ENCODE data around the gene PSMA2.
A peak's percentile ranks its signal among the peaks of the same experiment; 100 is the strongest.
"Not testable (repeated sequence)": the region's sequence is repeated elsewhere in the genome, so short reads cannot be mapped to it uniquely, and the experiment has no call there.

Gene PSMA2

DNA sequence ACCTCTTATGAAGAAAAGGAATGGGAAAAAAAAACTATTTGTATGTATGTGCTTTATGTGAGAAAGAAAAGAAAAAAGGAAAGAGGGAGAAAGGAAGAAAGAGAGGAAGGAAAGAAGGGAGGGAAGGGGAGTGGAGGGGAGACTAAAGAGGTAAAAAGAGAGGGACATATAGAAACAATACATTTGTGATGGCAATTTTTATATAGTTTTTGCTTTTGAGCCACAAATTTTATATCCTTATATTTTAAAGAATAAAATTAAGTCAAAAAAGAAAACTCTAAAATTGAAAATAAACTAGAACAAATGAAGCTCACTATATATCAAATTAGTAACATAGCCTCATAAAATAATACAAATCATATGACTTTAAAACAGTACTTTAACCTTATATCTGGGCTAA is 31.1 kb downstream of the PSMA2 start:
- DNase-seq = no peak

DNA sequence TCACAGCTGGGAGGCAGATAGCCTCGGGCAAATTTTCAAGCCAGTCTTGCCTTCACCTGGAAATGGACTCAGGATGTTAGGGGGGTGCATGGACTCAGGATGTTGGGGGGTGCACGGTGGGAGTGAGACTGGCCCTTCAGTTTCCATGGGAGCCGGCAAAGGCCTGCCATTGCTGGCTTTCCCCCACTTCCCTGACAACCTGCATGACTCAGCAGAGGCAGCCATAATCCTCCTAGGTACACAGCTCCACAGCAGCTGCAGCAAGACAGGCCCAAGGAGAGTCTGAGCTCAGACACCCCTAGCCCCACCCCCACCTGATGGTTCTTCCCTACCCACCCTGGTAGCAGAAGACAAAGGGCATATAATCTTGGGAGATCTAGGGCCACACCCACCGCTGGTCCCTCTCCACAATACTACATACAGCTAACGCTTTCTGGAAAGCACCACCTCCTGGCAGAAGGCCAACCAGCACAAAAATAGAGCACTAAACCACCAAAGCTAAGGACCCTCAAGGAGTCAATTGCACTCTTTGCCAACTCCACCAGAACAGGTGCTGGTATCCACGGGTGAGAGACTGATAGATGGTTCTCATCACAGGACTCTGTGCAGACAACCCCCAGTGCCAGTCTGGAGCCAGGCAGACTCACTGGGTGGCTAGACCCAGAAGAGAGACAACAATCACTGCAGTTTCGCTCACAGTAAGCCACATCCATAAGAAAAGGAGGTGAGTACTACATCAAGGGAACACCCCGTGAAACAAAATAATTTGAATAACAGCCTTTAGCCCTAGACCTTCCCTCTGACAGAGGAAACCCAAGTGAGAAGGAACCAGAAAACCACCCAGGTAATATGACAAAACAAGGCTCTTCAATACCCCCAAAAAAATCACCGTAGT is 38.4 kb downstream of the PSMA2 start:
- no peak for DNase-seq

DNA sequence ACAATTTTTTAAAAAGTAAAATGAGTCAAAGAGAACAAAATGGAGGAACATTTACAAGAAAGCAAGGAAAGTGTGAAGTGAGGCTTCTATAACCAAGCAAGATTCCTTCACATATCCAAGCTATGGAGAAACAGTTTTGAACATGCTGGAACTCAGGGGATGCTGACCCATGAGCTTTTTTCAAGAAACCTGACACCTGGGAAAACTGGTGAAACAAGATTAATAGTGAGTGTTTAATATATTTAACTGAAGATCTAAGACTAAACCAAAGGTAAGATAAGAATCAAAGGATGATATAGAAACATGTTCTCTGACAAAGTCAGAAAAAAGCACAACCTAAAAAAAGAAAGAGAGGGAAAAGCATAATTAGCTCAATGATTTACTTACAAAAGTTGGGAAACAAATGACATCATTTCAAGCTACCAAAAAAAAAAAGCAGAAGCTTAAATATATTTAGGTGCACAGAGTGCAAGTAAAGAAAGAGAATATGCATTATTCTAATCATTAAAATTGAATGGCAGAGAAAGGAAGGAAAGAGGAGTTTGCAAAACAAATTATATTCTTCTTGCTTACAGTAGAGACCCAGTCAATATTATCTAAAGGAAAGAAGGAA is 45.0 kb downstream of the PSMA2 start:
- peak; percentile 46 to 52 for DNase-seq

DNA sequence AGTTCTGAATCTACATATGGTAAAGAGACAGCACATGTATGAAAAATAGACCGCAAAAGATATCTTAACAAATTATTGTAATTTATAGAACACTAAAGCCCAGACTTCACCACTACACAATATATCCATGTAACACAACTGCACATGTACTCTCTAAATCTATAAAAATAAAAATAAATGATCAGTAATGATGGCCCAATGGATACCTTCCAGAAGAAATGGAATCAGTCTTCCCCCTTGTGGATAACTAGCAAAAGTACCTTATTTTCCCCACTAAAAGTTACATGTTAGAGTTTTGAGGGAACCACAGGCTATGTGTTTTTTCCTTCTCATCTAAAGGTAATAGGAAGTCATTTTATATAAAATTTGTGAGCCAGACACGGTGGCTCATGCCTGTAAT is 45.8 kb downstream of the PSMA2 start:
- peak; percentile 44 to 50 for DNase-seq

DNA sequence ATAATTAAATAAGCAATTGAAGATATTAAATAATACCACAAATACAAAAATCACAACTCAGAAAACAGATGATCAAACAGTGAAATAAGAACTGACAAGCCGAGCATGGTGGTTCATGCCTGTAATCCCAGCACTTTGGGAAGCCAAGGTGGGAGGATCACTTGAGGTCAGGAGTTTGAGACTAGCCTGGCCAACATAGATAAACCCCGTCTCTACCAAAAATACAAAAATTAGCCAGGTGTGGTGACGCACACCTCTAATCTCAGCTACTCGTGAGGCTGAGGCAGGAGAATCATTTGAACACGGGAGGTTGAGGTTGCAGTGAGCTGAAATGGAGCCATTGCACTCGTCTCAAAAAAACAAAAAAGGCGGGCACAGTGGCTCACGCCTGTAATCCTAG is 46.8 kb downstream of the PSMA2 start:
- not testable (repeated sequence) for DNase-seq

DNA sequence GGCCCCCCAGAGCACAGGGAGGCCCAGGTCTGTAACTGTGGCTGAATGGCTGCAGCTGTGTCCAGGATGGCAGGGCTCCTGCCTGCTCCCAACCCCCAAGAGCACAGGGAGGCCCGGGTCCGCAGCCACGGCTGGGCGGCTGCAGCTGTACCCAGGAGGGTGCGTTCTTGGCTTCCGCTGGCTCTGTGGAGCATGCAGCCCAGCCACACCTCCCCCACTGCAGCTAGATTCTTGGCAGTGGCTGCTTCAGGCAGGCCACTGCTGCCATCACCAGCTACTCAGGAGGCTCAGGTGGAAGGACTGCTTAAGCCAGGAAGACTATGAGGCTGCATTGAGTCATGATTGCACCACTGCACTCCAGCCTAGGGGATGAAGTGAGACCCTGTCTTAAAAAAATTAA is 48.0 kb downstream of the PSMA2 start:
- no peak for DNase-seq

DNA sequence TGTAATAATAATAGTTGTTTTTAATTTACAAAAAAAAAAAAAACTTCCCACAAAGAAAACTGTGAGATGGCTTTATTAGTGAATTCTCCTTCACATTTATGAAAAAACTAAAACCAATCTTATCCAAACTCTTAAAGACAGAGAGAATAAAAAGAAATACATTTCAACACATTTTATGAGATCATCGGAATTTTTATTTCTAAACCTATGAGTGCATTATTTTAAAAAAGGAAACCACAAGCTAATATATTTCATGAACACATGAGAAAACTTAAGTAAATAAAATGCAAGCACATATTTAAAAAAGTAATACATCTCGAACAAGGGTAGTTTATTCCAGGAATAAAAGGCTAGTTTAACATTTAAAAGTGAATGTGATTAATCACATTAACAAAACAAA is 51.6 kb downstream of the PSMA2 start:
- DNase-seq = peak; percentile 59

DNA sequence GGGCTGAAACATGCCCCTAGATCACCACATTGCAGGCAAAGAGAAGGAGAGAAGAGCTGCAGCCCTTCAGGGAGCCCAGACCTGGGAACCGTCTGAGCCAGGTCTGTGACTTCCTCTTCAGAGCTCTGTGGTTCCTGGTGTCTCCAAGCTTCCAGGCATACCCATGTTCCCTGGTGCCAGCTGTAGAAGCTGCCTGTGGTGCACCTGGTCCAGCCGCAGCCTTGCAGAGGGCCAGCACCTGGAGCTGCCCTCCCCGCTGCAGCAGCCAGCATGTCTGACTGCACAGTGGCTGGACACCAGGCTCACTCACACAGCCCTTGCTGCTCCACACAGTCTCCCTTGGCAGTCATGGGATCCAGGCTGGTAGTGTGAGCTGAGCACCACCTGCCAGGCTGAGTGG is 53.7 kb downstream of the PSMA2 start:
- DNase-seq = no peak

DNA sequence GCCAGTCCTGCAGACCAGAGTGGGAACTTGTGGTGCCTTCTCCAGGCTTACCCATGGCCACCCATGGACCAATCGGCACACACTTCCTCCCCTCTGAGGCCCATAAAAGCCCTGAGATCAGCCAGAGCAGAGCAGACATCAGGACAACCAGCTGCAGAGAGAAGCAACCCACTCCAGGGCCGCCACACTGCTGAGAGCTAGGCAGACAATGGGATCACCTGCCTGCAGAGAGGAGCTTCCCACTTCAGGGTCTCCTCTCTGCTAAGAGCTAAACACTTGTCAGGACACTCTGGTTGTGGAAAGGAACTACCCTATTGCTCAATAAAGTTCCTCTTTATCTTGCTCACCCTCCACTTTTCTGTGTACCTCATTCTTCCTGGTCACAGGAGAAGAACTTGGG is 54.1 kb downstream of the PSMA2 start:
- peak; percentile 37 to 49 for DNase-seq

DNA sequence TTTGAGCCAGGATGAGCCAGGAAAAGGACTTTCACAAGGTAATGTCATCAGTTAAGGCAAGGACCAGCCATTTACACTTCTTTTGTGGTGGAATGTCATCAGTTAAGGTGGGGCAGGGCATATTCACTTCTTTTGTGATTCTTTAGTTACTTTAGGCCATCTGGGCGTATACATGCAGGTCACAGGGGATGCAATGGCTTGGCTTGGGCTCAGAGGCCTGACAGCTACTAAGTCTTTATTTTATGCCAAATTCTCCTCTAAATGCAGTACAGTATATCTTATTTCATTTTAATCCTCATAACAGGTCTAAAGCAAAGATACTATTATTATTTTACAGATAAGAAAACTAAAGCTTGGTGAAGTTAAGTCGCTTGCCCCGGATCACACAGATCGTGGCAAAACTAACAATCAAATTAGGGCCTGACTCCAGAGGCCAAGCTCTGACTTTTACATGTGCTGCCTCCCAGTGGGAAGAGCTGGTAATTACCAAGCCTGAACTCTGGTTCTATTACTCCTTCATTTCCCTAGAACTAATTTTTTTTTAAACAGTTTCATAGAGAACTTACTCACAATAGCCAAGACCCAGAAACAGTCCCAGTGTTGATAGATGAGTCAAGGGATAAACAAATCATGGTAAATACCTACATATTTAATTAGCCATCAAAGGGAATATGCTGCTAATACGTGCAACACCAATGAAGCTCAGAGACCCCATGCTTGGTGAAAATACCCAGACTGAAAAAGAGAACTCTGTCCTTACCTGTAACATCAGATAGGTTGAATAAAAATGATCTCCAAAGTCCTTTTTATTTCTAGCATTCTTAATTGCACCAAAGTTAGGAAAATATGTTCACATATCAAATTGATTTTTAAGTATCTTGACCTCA is 55.5 kb downstream of the PSMA2 start:
- peak; percentile 43 to 78 for DNase-seq

DNA sequence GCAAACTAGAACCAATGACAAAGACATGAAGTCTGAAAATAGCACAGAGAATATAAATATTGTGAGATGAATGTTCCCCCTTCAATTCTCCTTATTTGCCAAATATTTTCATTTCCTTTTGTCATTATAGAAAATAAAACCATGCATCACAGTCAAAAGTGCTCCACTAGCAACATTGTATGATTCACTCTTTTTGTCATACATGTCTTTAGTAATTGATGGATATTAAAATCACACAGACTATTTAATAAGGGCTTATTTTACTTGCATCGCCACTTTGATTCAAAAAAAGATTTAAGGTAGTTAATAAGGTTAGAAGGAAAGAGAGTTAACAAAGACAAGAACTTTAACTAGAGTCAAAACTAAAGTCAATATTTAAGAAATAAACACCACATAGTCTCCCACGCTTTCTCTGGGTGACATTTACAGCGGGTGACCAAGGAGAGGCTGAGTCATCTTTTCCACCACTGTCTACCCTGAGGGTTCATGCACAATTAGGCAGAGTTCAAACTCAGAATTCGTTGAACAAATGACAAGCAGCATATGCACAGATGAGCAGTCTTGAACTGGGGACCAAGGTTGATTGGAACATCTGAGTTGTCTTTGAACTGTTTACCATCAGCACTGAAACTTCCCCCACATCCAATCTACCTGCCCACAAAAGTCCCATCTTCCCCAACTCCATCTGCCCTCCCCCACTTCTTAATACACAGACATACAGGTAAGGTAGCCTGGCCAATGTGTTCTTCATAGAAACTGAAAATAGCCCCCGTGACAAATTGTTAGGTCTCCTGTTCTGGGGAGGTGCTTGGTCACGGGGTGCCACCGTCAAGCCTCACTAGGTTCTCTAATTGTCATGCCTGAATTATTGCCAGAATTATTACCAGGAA is 62.6 kb downstream of the PSMA2 start:
- no peak for DNase-seq

DNA sequence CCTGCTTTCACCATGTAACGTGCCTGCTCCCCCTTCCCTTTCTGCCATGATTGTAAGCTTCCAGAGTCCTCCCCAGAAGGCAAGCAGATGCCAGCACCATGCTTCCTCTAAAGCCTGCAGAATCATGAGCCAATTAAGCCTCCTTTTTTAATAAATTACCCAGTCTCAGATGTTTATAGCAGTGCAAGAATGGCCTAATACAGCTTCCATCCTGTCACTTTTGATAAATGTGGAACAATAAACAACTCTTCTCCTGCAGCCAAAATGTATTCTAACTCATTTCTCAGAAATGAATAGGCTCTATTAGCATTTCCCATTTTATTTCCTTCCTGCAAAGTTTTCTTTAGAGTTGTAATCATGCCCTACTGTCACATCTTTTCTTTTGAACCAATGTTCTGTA is 63.5 kb downstream of the PSMA2 start:
- no peak for DNase-seq

All from inflammatory macrophage treated with lipopolysaccharide for 1 hour (primary cell).